NCI-H2081 (cell line): Measurements from ENCODE around the gene CSNK1G2.

Experiments used
- DNase-seq, 2 experiments: peaks; one replicate each; lab custom pipeline; 2025; lab: John Stamatoyannopoulos, UW

CSNK1G2 gene

GRCh38 chr19:1968279-1969175 is 27.6 kb downstream of the CSNK1G2 start:
- no peak for DNase-seq

- no peak for DNase-seq
Observed at GRCh38 chr19:1969176-1970002, 28.4 kb downstream of the CSNK1G2 start.

- no peak for DNase-seq
Observed at GRCh38 chr19:1970003-1970805, 29.2 kb downstream of the CSNK1G2 start.

GRCh38 chr19:1970806-1971502 is 30.0 kb downstream of the CSNK1G2 start:
- no peak for DNase-seq

- DNase-seq, result no peak
Observed at GRCh38 chr19:1974381-1975161, 33.6 kb downstream of the CSNK1G2 start.

GRCh38 chr19:1975162-1975480 is 34.1 kb downstream of the CSNK1G2 start:
- DNase-seq, result no peak

GRCh38 chr19:1977120-1977519 is 36.1 kb downstream of the CSNK1G2 start:
- no peak for DNase-seq

- no peak for DNase-seq
Observed at GRCh38 chr19:1978346-1978894, 37.4 kb downstream of the CSNK1G2 start.

- no peak for DNase-seq
Observed at GRCh38 chr19:1979017-1979416, 38.0 kb downstream of the CSNK1G2 start.

- DNase-seq, result no peak
Observed at GRCh38 chr19:1979642-1980041, 38.7 kb downstream of the CSNK1G2 start.

- no peak for DNase-seq
Observed at GRCh38 chr19:1980091-1980808, 39.3 kb downstream of the CSNK1G2 start.

- DNase-seq, result no peak
Observed at GRCh38 chr19:1980809-1981181, 39.8 kb downstream of the CSNK1G2 start.

GRCh38 chr19:1981253-1981652 is 40.3 kb downstream of the CSNK1G2 start:
- DNase-seq, result no peak

GRCh38 chr19:1984357-1984756 is 43.4 kb downstream of the CSNK1G2 start:
- no peak for DNase-seq

GRCh38 chr19:1985588-1986356 is 44.8 kb downstream of the CSNK1G2 start:
- no peak for DNase-seq

- no peak for DNase-seq
Observed at GRCh38 chr19:1986357-1987162, 45.6 kb downstream of the CSNK1G2 start.

GRCh38 chr19:1987197-1988187 is 46.5 kb downstream of the CSNK1G2 start:
- DNase-seq, result no peak
